ENCODE measurements around the gene CSAD. TPM values are rescaled to one million over a fixed set of nuclear protein-coding genes. Genes with fewer than 3 reads are reported as not detected.
A peak's percentile ranks its signal among the peaks of the same experiment; 100 is the strongest.

CSAD gene
- polyA plus RNA-seq, 1 of the 3 experiments (the other 2 are of a cell fraction) = 32.2 TPM

DNA sequence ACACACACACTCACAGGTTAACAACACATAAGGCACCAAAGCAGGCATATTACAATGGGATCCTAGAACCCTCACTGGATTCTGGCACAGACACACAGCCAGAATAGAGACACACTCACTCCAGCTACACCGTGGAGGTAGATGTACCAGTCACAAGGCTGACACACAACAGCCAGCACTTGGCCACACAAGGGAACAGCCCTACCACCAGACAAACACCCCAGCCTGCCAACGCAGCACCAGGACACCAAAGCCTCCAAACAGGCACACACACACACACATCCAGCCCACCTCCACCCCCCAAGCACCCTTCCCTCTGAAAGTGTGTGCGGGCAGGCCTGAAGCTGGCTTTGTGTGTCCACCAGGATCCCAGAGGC lies 37.2 kb upstream of the CSAD start:
- DNase-seq = no peak
- peaks cover 5 to 12% of the 10 kb centered on the region in 2 experiments for H3K36me3 ChIP-seq (replicated peaks in 1 of 2; ENCODE audit: control insufficient read depth in 1 of 2, insufficient read depth in 2 of 2, low read length in 1 of 2)
- H3K4me1 ChIP-seq (ENCODE audit: control insufficient read depth in 1 of 2, insufficient read depth in 2 of 2, low read depth in 1 of 2, low read length in 1 of 2) = peaks cover 32% of the 10 kb centered on the region in 2 experiments
- H3F3A ChIP-seq (replicated peaks; ENCODE audit: insufficient read depth) = peaks cover 26% of the 10 kb centered on the region
- peak overlapping the region; percentile 80; the same call in 1 of the 2 replicates for H3K4me2 ChIP-seq
- H3K9me3 ChIP-seq = no peaks in the 10 kb centered on the region
- no peaks in the 10 kb centered on the region for H3K27me3 ChIP-seq (ENCODE audit: insufficient read depth)
- peaks cover 5% of the 10 kb centered on the region; the same call in 1 of the 2 replicates for H4K20me1 ChIP-seq (ENCODE audit: insufficient read depth)
- CTCF ChIA-PET = interaction anchor here (1.0 to 14.8 kb wide), 6 partner anchors 27 to 73 kb away, joined by 3 to 363 read pairs (median 26); partner anchors contain the start of genes ESPL1, MYG1 and PFDN5
- H3K4me3 ChIP-seq (ENCODE audit: low read depth in 2 of 2, low read length in 1 of 2) = no peak overlapping the region
- no peak for TF ChIP-seq GATA2 (CRISPR knock-in tag; IDR thresholded peaks at IDR 0.05)
- no peak overlapping the region for H2AFZ ChIP-seq (ENCODE audit: low read depth)
- POLR2A ChIA-PET = no interaction called here
- peaks cover 40% of the 10 kb centered on the region for H3K79me2 ChIP-seq (ENCODE audit: insufficient read depth)
- H3K9me2 ChIP-seq = no peaks in the 10 kb centered on the region
- WGBS (ENCODE audit: low lambda C conversion rate) = 80% methylated on average over 2 of the region's 3 CpGs
- no peak overlapping the region for H3K27ac ChIP-seq (ENCODE audit: low read depth in 2 of 2, low read length in 1 of 2)
- no peak overlapping the region for H3K9ac ChIP-seq

DNA sequence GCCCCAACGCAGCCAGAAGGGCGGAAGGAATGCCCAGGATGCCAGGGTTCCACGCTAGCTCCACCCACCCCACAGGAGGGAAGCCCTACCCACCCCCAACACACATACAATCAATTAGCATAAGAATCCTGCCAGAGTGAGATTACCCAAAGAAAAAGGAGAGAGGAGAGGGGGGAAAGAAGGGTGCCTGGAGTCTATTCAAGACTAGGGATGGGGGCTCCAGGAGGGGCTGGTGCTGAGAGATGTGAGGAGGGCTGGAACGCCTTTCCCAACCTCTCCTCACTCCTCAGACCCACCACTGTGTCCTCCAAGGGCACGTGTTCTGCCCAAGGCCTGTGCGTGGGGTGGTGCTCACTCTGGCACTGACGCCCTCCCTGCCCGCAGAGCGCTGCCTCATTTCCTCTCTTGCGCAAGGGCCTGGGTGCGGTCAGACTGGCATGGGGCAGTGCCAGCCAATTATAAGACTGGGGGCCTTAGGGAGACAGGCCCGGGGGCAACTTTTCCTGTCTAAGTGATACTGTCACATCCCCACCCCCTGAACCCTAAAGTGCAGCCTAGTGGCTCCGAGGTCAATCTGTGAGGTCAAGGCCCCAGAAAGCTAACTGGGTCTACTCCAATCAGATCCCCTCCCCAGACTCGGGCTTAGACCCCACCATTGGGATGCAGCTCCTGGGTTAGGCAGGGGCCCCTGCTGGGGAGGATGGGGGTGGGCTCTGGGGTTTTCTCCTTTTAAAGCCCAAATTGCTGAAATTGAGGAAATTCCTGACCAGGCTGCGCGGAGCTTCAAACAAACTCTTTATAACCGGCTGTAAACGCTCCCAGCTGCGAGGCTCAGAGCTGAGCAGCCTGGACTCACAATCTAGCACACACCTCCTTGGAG lies 36.6 kb upstream of the CSAD start:
- Histone ChIP-seq H3K36me3 (replicated peaks in 1 of 2; ENCODE audit: control insufficient read depth in 1 of 2, insufficient read depth in 2 of 2, low read length in 1 of 2) (peaks cover 12 to 18% of the 10 kb centered on the region in 2 experiments), H4K20me1 (ENCODE audit: insufficient read depth) (peaks cover 5% of the 10 kb centered on the region; the same call in 1 of the 2 replicates), H3K79me2 (ENCODE audit: insufficient read depth) (peaks cover 40% of the 10 kb centered on the region), H3K27ac (ENCODE audit: low read depth in 2 of 2, low read length in 1 of 2) (no peak overlapping the region), H3K27me3 (ENCODE audit: insufficient read depth) (no peaks in the 10 kb centered on the region), H3K4me3 (ENCODE audit: low read depth in 2 of 2, low read length in 1 of 2) (no peak overlapping the region), H3K9me3 (no peaks in the 10 kb centered on the region), H2AFZ (ENCODE audit: low read depth) (no peak overlapping the region), H3K4me1 (ENCODE audit: control insufficient read depth in 1 of 2, insufficient read depth in 2 of 2, low read depth in 1 of 2, low read length in 1 of 2) (peaks cover 26 to 28% of the 10 kb centered on the region in 2 experiments), H3K4me2 (peak overlapping the region; percentile 80; the same call in 1 of the 2 replicates), H3K9me2 (no peaks in the 10 kb centered on the region), H3F3A (replicated peaks; ENCODE audit: insufficient read depth) (peaks cover 22% of the 10 kb centered on the region), H3K9ac (no peak overlapping the region)
- DNase-seq = no peak
- TF ChIP-seq, protein P1, sequence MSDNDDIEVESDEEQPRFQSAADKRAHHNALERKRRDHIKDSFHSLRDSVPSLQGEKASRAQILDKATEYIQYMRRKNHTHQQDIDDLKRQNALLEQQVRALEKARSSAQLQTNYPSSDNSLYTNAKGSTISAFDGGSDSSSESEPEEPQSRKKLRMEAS (IDR thresholded peaks at IDR 0.05; ENCODE audit: low read depth) = no peak
- TF ChIP-seq GABPA (IDR thresholded peaks at IDR 0.05; ENCODE audit: low read depth) (no peak), NRF1 (IDR thresholded peaks at IDR 0.05; ENCODE audit: low read depth, low read length) (no peak), YY1 (IDR thresholded peaks at IDR 0.05; ENCODE audit: low read depth) (no peak)
- ChIA-PET POLR2A (no interaction called here), CTCF (interaction anchor here (1.4 to 14.8 kb wide), 6 partner anchors 27 to 74 kb away, joined by 4 to 363 read pairs (median 90); partner anchors contain the start of genes ESPL1, MYG1 and PFDN5)
- WGBS (ENCODE audit: low lambda C conversion rate) = 88% methylated on average over 15 of the region's 19 CpGs

DNA sequence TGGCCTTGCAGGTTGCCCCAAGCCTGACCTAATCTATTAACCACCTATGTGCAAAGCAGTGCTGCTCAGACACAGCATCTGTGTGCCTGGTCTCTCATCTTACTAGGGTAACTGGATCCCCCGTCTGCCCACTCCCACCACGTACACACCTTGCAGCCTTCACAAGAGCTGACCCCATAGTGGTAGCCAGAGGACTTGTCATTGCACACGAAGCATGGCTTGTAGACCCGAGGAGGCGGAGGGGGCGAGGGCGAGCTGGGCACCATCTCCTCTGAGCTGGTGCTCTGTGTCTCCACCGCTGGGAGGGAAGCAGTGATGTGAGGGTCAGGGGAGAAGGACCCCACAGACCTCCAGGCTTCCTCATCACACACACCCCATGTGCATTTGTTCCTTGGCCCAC lies 34.8 kb upstream of the CSAD start:
- Histone ChIP-seq H3K4me3 (ENCODE audit: low read depth in 2 of 2, low read length in 1 of 2) (no peak overlapping the region), H3F3A (replicated peaks; ENCODE audit: insufficient read depth) (peaks cover 16% of the 10 kb centered on the region), H3K9me2 (no peaks in the 10 kb centered on the region), H3K27me3 (ENCODE audit: insufficient read depth) (no peaks in the 10 kb centered on the region), H2AFZ (ENCODE audit: low read depth) (no peak overlapping the region), H3K27ac (ENCODE audit: low read depth in 2 of 2, low read length in 1 of 2) (no peak overlapping the region), H3K4me2 (no peak overlapping the region), H4K20me1 (ENCODE audit: insufficient read depth) (peaks cover 5% of the 10 kb centered on the region; the same call in 1 of the 2 replicates), H3K36me3 (replicated peaks in 1 of 2; ENCODE audit: control insufficient read depth in 1 of 2, insufficient read depth in 2 of 2, low read length in 1 of 2) (peaks cover 24 to 35% of the 10 kb centered on the region in 2 experiments), H3K79me2 (ENCODE audit: insufficient read depth) (peaks cover 40% of the 10 kb centered on the region), H3K9me3 (no peaks in the 10 kb centered on the region), H3K4me1 (ENCODE audit: control insufficient read depth in 1 of 2, insufficient read depth in 2 of 2, low read depth in 1 of 2, low read length in 1 of 2) (peaks cover 16 to 24% of the 10 kb centered on the region in 2 experiments; a peak in 3 of 4 replicates), H3K9ac (no peak overlapping the region)
- 78% methylated on average over 3 of the region's 8 CpGs for WGBS (ENCODE audit: low lambda C conversion rate)
- ChIA-PET POLR2A (interaction anchor here (1.3 kb wide), 1 partner anchor 73 kb away, joined by 3 read pairs; no protein-coding TSS in a partner anchor), CTCF (interaction anchor here (0.9 to 14.8 kb wide), 13 partner anchors 17 to 149 kb away, joined by 4 to 363 read pairs (median 24); partner anchors contain the start of genes AAAS, ESPL1, MYG1 and PFDN5)
- TF ChIP-seq TEAD4 (IDR thresholded peaks at IDR 0.05; ENCODE audit: borderline replicate concordance, insufficient read depth) (no peak), TCF12 (IDR thresholded peaks at IDR 0.05) (no peak), GABPA (IDR thresholded peaks at IDR 0.05; ENCODE audit: low read depth) (no peak)
- TF ChIP-seq, protein P2, sequence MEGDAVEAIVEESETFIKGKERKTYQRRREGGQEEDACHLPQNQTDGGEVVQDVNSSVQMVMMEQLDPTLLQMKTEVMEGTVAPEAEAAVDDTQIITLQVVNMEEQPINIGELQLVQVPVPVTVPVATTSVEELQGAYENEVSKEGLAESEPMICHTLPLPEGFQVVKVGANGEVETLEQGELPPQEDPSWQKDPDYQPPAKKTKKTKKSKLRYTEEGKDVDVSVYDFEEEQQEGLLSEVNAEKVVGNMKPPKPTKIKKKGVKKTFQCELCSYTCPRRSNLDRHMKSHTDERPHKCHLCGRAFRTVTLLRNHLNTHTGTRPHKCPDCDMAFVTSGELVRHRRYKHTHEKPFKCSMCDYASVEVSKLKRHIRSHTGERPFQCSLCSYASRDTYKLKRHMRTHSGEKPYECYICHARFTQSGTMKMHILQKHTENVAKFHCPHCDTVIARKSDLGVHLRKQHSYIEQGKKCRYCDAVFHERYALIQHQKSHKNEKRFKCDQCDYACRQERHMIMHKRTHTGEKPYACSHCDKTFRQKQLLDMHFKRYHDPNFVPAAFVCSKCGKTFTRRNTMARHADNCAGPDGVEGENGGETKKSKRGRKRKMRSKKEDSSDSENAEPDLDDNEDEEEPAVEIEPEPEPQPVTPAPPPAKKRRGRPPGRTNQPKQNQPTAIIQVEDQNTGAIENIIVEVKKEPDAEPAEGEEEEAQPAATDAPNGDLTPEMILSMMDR (IDR thresholded peaks at IDR 0.05) = no peak
- no peak for DNase-seq
